Measurements from ENCODE around the gene RRP15.

DNA sequence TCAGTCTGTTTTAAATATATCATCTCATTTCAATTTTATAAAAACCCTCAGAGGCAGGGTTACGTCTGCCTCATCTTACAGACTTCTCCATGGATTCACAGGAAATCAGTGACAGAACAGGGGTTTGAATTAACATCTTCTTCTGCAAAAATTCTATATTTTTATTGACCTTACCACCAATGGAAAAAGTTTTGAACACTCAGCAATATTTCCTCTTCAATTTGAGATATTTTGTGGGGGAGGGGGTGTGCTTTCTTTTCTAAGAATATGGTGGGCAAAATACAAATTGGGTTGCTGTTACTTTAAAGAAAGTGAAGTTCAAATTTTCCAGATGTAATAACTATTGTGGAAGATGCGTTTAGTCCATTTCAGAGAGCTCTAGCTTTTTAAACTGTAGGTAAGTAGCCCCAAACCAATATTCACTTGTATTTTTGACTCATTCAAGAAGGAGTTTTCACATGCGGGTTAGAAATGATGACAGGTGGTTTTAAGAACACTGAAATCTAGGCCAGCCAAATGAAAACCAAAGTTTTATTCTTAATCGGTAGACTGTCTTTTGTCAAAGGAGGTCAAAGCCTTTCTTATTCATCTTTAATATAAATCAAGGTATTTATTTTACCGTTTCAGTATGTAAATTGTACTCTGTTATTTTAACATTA is 77.5 kb downstream of the RRP15 start:
- TF ChIP-seq POLR2A (IDR thresholded peaks at IDR 0.05; ENCODE audit: borderline replicate concordance, extremely low read depth, insufficient read depth, insufficient read length) (no peak), ZNF274 (IDR thresholded peaks at IDR 0.05; ENCODE audit: low read depth, low read length) (no peak), SIN3A (IDR thresholded peaks at IDR 0.05; ENCODE audit: low read depth) (no peak), YY1 (IDR thresholded peaks at IDR 0.05; ENCODE audit: extremely low read depth, insufficient replicate concordance, low read depth, low read length) (no peak), EZH2 (IDR thresholded peaks at IDR 0.05) (no peak), SRF (IDR thresholded peaks at IDR 0.05; ENCODE audit: low read depth) (no peak), ZFX (IDR thresholded peaks at IDR 0.05) (no peak)
- TF ChIP-seq, protein P1, sequence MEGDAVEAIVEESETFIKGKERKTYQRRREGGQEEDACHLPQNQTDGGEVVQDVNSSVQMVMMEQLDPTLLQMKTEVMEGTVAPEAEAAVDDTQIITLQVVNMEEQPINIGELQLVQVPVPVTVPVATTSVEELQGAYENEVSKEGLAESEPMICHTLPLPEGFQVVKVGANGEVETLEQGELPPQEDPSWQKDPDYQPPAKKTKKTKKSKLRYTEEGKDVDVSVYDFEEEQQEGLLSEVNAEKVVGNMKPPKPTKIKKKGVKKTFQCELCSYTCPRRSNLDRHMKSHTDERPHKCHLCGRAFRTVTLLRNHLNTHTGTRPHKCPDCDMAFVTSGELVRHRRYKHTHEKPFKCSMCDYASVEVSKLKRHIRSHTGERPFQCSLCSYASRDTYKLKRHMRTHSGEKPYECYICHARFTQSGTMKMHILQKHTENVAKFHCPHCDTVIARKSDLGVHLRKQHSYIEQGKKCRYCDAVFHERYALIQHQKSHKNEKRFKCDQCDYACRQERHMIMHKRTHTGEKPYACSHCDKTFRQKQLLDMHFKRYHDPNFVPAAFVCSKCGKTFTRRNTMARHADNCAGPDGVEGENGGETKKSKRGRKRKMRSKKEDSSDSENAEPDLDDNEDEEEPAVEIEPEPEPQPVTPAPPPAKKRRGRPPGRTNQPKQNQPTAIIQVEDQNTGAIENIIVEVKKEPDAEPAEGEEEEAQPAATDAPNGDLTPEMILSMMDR (IDR thresholded peaks at IDR 0.05 in 2 of 3, conservative IDR thresholded peaks at IDR 0.05 in 1 of 3; ENCODE audit: borderline replicate concordance in 1 of 3, insufficient read depth in 1 of 3, low read depth in 2 of 3, low read length in 2 of 3), result no peak
- TF ChIP-seq, protein P2, sequence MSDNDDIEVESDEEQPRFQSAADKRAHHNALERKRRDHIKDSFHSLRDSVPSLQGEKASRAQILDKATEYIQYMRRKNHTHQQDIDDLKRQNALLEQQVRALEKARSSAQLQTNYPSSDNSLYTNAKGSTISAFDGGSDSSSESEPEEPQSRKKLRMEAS (IDR thresholded peaks at IDR 0.05), result no peak
- TF ChIP-seq, protein P3, sequence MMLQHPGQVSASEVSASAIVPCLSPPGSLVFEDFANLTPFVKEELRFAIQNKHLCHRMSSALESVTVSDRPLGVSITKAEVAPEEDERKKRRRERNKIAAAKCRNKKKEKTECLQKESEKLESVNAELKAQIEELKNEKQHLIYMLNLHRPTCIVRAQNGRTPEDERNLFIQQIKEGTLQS (IDR thresholded peaks at IDR 0.05), result no peak
- TF ChIP-seq, protein P4, sequence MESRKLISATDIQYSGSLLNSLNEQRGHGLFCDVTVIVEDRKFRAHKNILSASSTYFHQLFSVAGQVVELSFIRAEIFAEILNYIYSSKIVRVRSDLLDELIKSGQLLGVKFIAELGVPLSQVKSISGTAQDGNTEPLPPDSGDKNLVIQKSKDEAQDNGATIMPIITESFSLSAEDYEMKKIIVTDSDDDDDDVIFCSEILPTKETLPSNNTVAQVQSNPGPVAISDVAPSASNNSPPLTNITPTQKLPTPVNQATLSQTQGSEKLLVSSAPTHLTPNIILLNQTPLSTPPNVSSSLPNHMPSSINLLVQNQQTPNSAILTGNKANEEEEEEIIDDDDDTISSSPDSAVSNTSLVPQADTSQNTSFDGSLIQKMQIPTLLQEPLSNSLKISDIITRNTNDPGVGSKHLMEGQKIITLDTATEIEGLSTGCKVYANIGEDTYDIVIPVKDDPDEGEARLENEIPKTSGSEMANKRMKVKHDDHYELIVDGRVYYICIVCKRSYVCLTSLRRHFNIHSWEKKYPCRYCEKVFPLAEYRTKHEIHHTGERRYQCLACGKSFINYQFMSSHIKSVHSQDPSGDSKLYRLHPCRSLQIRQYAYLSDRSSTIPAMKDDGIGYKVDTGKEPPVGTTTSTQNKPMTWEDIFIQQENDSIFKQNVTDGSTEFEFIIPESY (IDR thresholded peaks at IDR 0.05; ENCODE audit: extremely low read depth, insufficient replicate concordance, low read length), result no peak
